ENCODE results near the gene TRPM3.

Gene TRPM3

DNA sequence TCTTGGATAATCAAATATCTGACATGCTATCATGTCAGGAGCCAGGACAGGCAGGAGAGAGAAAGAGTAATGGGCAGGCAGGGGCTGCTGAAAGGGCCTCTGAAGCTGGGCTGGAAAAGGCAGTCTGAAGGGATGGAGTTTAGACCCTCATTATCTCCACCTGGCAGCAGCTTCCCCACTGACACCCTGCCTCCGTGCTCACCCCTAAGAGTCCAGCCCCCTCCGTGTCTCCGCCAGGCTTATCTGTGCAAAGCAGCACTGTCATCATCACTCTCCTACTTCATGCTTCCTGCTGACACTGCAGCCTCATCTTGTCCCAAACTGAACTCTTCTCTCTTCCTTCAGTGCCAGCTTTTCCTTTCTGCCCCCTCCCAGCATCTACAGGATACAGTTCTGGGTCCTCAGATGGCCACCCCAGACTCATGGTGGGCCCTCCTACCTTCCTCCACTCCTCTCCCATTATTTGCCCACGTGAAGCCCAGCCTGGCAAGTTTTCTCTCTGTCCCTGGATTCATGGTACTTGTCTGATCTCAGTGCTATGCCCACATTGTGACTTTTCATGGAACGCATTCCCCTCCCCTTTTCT lies 636.1 kb downstream of the TRPM3 start:
- DNase-seq (ENCODE audit: low read depth in 2 of 2), result no peak

DNA sequence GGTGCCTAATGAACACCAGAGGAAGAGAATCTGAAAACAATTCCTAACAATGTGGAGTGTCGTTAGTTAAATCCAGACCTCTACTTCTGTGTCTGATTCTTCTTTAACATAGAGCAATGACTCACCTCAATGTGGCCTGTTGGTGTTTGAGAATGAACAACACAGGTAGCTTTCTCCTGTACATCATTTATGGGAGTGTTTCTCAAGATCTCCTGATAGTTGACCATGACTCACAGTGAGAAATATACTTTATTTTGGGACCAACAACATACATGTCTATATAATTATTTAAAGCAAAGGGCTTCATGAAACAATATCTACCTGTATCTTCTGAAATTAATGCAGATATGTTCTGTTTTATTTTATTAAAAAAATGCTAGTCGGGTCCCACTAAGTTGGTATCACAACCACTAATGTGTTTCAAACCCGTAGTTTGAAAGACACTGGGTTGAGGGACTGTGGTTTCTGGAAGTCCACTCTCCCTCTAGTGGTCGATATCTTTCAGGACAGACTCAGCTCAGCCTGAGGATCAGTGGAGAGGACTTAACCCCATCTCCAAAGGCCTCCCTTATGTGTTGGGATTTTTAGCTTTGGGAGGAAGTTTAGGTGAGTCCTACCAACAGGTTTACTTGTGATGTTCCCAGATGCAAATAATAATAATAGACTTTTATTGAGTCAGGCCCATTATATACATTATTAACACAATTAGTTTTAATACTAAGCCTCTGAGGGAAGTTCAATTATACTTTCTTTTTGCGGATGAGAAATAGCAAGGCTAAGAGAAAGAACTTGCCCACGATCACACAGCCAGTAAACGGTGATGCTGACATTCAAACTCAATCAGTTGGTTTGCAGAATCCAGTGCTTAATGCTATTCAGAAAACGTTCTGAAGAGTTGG lies 636.9 kb downstream of the TRPM3 start:
- no peak for DNase-seq (ENCODE audit: low read depth in 2 of 2)

DNA sequence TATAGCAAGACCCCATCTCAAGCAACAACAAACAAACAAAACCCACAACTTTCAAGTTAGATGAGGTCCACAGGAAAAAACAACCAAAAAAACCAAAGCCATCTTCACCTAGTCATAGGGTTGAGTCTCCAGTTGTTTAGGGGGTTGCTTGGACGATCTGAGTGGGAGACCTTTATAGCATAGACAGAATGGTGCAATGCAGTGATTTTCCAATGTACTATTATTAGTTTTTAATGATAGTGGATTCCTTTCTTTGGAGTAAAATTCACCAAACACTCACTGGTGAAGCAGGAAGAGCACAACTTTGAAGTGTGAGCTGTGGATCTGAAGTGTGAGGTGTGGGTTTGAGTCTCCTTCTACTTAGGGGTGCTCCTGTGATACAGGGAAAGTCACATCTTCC lies 640.0 kb downstream of the TRPM3 start:
- DNase-seq (ENCODE audit: low read depth in 2 of 2), result no peak

DNA sequence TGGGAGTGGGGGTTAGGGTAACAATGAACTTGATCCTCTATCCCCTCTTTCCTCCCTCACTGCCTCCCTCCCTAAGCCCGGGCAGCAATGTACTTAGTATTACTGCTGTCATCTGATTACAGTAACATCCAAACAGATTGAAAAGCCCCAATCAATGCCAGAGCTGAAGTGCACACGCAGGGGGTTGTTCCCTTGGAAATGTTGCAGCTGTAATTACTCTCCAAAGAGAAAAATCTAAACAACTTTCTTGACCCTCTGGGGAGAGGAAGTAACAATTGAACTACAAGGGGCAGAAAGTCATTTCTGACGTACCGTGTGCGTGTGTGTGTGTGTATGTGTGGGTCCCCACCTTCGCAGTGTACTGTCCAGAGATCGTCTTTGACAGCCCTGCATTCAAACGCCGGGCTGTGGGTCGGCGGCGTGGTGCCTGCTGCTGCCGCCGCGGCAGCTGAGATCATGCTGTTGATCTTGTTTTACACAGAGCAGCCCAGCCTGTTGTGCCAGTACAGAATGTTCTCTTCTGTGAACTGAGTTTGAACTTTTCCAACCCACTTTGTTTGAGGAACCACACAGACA lies 640.9 kb downstream of the TRPM3 start:
- no peak for DNase-seq (ENCODE audit: low read depth in 2 of 2)

DNA sequence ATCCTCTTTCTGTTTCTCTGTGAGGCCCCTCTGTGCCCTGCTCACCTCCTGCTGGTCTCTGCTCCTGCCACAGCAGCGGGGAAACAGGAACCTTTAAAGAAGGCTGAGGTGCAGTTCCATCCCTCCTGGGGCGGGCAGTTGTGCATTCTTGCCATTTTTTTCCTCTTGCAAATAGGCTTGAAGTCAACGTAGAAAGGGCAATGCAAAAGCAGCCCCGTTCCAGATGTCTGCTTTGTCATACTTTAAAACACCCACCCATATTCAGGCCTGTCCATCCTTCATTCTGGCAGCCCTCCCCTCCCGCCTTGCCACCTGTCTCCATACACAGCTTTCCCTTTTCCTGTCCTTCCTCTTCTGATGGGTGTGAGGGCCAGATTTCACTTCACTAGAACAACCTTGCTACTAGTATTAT lies 641.5 kb downstream of the TRPM3 start:
- no peak for DNase-seq (ENCODE audit: low read depth in 2 of 2)

All from stimulated activated CD8-positive, alpha-beta memory T cell treated with anti-CD3 and anti-CD28 coated beads, Interleukin-7, amount 100 ng/mL, for 1 hour (primary cell).